Mesothelial cell of epicardium (in vitro differentiated cells): ENCODE measurements around the gene KLK5. TPM values are rescaled to one million over a fixed set of nuclear protein-coding genes. Genes with fewer than 3 reads are reported as not detected.

Experiments used
- total RNA-seq: library from RNA; stranded (reverse); gene quantifications from 3 replicates; pipeline ENCODE4 v1.2.1, GENCODE V29; 2021

KLK5 gene
- total RNA-seq, 1 donor from 2014 or later = 9.5 TPM

Other genes with a start within 250 kb of the KLK5 start
- gene SHANK1, start 233.2 kb downstream of the KLK5 start, total RNA-seq = 11.9 to 14.0 TPM (median 13.5 TPM) in 3 replicates
- gene CLEC11A, start 229.7 kb downstream of the KLK5 start, total RNA-seq = 33.0 to 34.4 TPM (median 33.6 TPM) in 3 replicates
- not detected in 3 replicates for gene GPR32, start 182.6 kb downstream of the KLK5 start, total RNA-seq
- not detected in 3 replicates for gene ACP4, start 162.6 kb downstream of the KLK5 start, total RNA-seq
- gene KLK1, start 129.3 kb downstream of the KLK5 start, total RNA-seq = 0.27 to 0.40 TPM in 2 of 3 replicates, not detected in the other
- gene KLK15, start 119.5 kb downstream of the KLK5 start, total RNA-seq = not detected in 3 replicates
- not detected in 3 replicates for gene KLK3, start 98.1 kb downstream of the KLK5 start, total RNA-seq
- gene KLK2, start 79.6 kb downstream of the KLK5 start, total RNA-seq = not detected in 3 replicates
- not detected in 3 replicates for gene KLK4, start 41.6 kb downstream of the KLK5 start, total RNA-seq
- 14.6 to 15.4 TPM (median 15.4 TPM) in 3 replicates for gene KLK6, start 16.6 kb upstream of the KLK5 start, total RNA-seq
- 0.52 to 1.3 TPM (median 0.97 TPM) in 3 replicates for gene KLK7, start 30.9 kb upstream of the KLK5 start, total RNA-seq
- gene KLK8, start 48.6 kb upstream of the KLK5 start, total RNA-seq = 5.4 to 8.6 TPM (median 6.9 TPM) in 3 replicates
- 1.4 to 2.2 TPM (median 2.1 TPM) in 3 replicates for gene KLK10, start 66.7 kb upstream of the KLK5 start, total RNA-seq
- not detected in 3 replicates for gene KLK11, start 73.6 kb upstream of the KLK5 start, total RNA-seq
- not detected in 3 replicates for gene KLK12, start 82.0 kb upstream of the KLK5 start, total RNA-seq
- 0.27 to 0.54 TPM (median 0.43 TPM) in 3 replicates for gene KLK13, start 112.1 kb upstream of the KLK5 start, total RNA-seq
- 0.45 to 0.99 TPM (median 0.47 TPM) in 3 replicates for gene KLK14, start 129.8 kb upstream of the KLK5 start, total RNA-seq
- 7.5 to 7.9 TPM (median 7.7 TPM) in 3 replicates for gene CTU1, start 155.4 kb upstream of the KLK5 start, total RNA-seq
- gene SIGLEC9, start 171.9 kb upstream of the KLK5 start, total RNA-seq = not detected in 3 replicates
- not detected in 3 replicates for gene SIGLEC7, start 189.3 kb upstream of the KLK5 start, total RNA-seq